Measurements from ENCODE around the gene CCNYL1.

CCNYL1 gene

DNA sequence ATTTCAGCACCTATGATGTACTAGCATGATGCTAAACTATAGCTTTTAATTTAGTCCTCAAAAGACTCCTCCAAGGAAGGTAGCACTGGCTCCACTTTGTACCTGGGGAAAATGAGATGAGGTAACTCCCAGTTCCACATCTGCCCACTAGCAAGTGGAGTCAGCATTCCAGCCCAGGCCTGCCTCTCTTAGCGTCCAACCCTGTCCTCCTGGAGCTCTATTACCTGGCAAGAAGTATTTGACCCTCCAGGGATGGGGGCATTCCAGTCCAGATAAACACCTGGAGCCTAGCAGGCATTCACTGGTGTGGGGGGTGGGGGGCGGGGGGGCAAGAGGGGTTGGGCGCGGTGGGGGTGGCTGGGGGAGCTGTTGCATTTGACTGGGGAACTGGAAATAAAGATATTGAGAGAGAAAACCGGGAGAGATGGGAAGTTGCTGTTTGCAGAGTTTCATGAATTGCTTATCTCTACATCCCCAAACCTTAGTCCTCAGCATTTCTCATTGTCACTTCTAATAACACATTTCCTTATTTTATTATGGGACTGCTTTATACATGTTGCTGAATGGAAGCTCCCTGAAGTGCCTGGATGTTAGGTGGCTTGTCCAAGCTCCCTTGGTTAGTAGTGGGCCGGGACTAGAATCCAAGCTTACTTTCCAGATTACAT, 80.3 kb downstream of the CCNYL1 start:
- H3K9me3 ChIP-seq (ENCODE audit: insufficient read depth, low read length) = no peaks in the 10 kb centered on the region
- H4K20me1 ChIP-seq (ENCODE audit: insufficient read depth, low read length) = no peaks in the 10 kb centered on the region
- H3K4me2 ChIP-seq (ENCODE audit: low read length) = peak overlapping the region; percentile 44; the same call in 1 of the 2 replicates
- H3K27ac ChIP-seq (ENCODE audit: low read length) = no peak overlapping the region
- H3K27me3 ChIP-seq (ENCODE audit: low read depth, low read length) = no peaks in the 10 kb centered on the region
- no peak overlapping the region; the same call in 1 of the 2 replicates for H3K4me3 ChIP-seq (ENCODE audit: low read length)
- no peaks in the 10 kb centered on the region for H3K79me2 ChIP-seq (ENCODE audit: low read length)
- H3K36me3 ChIP-seq (replicated peaks; ENCODE audit: low read depth, low read length) = no peaks in the 10 kb centered on the region
- TF ChIP-seq, protein P1, sequence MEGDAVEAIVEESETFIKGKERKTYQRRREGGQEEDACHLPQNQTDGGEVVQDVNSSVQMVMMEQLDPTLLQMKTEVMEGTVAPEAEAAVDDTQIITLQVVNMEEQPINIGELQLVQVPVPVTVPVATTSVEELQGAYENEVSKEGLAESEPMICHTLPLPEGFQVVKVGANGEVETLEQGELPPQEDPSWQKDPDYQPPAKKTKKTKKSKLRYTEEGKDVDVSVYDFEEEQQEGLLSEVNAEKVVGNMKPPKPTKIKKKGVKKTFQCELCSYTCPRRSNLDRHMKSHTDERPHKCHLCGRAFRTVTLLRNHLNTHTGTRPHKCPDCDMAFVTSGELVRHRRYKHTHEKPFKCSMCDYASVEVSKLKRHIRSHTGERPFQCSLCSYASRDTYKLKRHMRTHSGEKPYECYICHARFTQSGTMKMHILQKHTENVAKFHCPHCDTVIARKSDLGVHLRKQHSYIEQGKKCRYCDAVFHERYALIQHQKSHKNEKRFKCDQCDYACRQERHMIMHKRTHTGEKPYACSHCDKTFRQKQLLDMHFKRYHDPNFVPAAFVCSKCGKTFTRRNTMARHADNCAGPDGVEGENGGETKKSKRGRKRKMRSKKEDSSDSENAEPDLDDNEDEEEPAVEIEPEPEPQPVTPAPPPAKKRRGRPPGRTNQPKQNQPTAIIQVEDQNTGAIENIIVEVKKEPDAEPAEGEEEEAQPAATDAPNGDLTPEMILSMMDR (IDR thresholded peaks at IDR 0.05; ENCODE audit: low read depth, low read length) = no peak
- no peak for TF ChIP-seq EZH2phosphoT487 (IDR thresholded peaks at IDR 0.05; ENCODE audit: low read depth)
- H2AFZ ChIP-seq (ENCODE audit: low read depth, low read length) = no peak overlapping the region
- H3K9ac ChIP-seq (ENCODE audit: low read length) = no peak overlapping the region
- peaks cover 9% of the 10 kb centered on the region for H3K4me1 ChIP-seq (ENCODE audit: low read length)

DNA sequence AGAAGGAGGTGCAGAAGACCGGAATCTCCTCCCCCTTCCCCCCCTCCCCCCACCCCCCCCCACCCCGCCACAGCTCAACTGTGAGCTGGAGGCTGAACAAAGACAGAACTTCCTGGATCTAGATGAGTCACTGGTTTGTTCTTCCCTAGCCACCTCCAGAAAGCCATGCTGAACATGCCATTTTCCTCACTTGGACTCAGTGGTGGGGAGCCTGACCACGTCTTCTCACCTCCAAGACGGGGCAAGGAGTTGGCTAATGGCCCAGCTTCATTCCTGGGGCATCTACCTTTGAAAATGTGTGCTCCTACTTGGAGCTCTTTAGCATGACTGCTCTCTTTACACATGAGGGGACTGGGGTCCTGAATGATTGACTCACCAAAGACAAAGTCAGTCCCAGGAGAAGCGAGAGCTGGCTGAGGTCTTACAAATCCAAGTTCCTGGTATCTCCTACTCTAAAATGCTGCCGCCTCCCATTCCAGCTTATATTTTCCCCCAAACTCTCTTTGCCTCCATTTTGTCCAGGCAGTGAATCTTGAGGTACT, 80.9 kb downstream of the CCNYL1 start:
- Histone ChIP-seq H3K9me3 (ENCODE audit: insufficient read depth, low read length) (no peaks in the 10 kb centered on the region), H3K27me3 (ENCODE audit: low read depth, low read length) (no peaks in the 10 kb centered on the region), H3K79me2 (ENCODE audit: low read length) (no peaks in the 10 kb centered on the region), H2AFZ (ENCODE audit: low read depth, low read length) (peak overlapping the region; percentile 100), H3K9ac (ENCODE audit: low read length) (no peak overlapping the region; the same call in 1 of the 2 replicates), H3K27ac (ENCODE audit: low read length) (no peak overlapping the region), H3K4me2 (ENCODE audit: low read length) (peak overlapping the region; percentile 53), H3K4me1 (ENCODE audit: low read length) (peaks cover 9% of the 10 kb centered on the region), H4K20me1 (ENCODE audit: insufficient read depth, low read length) (no peaks in the 10 kb centered on the region), H3K4me3 (ENCODE audit: low read length) (no peak overlapping the region), H3K36me3 (replicated peaks; ENCODE audit: low read depth, low read length) (no peaks in the 10 kb centered on the region)
- no peak for TF ChIP-seq EZH2phosphoT487 (IDR thresholded peaks at IDR 0.05; ENCODE audit: low read depth)

DNA sequence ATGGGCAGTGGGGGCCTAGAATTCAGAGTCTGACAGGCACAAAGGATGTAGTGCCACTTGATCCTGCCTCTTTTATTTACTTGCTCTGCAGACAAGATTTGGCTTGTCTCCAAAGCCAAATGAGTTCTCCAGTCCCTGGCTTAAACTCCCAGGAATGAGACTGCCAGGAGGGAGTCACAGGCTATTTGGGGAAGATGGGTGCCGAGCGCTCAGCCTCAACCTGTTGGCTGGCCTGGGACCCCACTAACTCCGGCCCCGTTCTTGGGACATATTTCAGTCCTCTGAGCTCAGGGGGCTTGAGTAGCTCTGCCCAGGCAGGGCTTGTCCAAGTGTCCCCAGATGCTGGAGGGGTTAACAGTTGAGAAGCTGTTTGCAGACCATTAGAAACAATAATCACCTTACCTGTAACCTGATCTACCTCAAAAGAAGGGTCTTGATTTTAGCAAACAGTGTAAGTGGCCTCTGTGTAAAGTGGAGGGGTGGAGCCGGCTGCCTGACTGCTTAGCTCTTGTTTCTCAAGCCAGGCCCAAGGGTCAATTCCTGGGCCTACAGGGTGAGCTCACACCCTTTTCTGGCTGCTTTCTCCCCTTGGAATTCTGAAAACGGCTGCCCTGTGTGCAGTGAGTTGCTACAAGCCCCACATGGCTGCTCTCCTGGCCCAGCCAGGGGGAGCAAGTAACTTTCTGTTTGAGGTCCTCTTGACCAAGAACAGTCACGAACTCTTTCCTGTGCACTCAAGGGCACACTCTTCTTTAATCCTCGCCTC, 85.3 kb downstream of the CCNYL1 start:
- no peaks in the 10 kb centered on the region for H3K79me2 ChIP-seq (ENCODE audit: low read length)
- no peak overlapping the region for H3K4me3 ChIP-seq (ENCODE audit: low read length)
- H3K9ac ChIP-seq (ENCODE audit: low read length) = no peak overlapping the region
- H3K36me3 ChIP-seq (replicated peaks; ENCODE audit: low read depth, low read length) = no peaks in the 10 kb centered on the region
- peaks cover 18% of the 10 kb centered on the region for H3K4me1 ChIP-seq (ENCODE audit: low read length)
- no peak overlapping the region for H2AFZ ChIP-seq (ENCODE audit: low read depth, low read length)
- no peaks in the 10 kb centered on the region for H3K9me3 ChIP-seq (ENCODE audit: insufficient read depth, low read length)
- H3K4me2 ChIP-seq (ENCODE audit: low read length) = no peak overlapping the region
- no peaks in the 10 kb centered on the region for H4K20me1 ChIP-seq (ENCODE audit: insufficient read depth, low read length)
- no peak overlapping the region for H3K27ac ChIP-seq (ENCODE audit: low read length)
- TF ChIP-seq, protein P1 (IDR thresholded peaks at IDR 0.05; ENCODE audit: low read depth, low read length) = no peak
- TF ChIP-seq EZH2phosphoT487 (IDR thresholded peaks at IDR 0.05; ENCODE audit: low read depth) = no peak
- no peaks in the 10 kb centered on the region for H3K27me3 ChIP-seq (ENCODE audit: low read depth, low read length)

DNA sequence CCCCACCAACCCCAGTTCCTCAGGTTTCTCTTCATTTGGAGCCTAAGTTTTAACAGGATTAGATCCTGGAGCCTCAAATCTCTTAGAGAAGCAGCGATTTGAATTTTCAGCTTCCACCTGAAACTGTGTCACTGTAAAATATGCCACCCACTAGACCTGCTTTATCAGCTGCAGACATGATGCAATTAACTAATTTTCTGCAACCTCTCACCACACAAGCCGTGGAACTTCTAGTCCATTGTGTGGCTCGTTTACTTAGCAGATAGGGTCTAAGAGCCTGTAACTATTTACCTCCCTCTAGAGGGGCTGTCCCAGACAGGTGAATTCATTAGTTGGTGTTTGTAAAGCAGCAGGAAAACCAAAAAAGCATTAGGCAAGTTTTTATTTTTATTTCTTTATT, 89.8 kb downstream of the CCNYL1 start:
- Histone ChIP-seq H3K9ac (ENCODE audit: low read length) (no peak overlapping the region), H2AFZ (ENCODE audit: low read depth, low read length) (0 out of 2 replicates have a peak overlapping the region, but pooled peaks have one; percentile 11), H3K4me3 (ENCODE audit: low read length) (peak overlapping the region; percentile 22), H3K4me1 (ENCODE audit: low read length) (peaks cover 10% of the 10 kb centered on the region), H3K27ac (ENCODE audit: low read length) (no peak overlapping the region), H3K79me2 (ENCODE audit: low read length) (no peaks in the 10 kb centered on the region), H3K9me3 (ENCODE audit: insufficient read depth, low read length) (no peaks in the 10 kb centered on the region), H4K20me1 (ENCODE audit: insufficient read depth, low read length) (no peaks in the 10 kb centered on the region), H3K4me2 (ENCODE audit: low read length) (peak overlapping the region; percentile 50), H3K27me3 (ENCODE audit: low read depth, low read length) (no peaks in the 10 kb centered on the region), H3K36me3 (replicated peaks; ENCODE audit: low read depth, low read length) (no peaks in the 10 kb centered on the region)
- TF ChIP-seq, protein P1 (IDR thresholded peaks at IDR 0.05; ENCODE audit: low read depth, low read length) = no peak
- no peak for TF ChIP-seq EZH2phosphoT487 (IDR thresholded peaks at IDR 0.05; ENCODE audit: low read depth)

Measured in OCI-LY3 (cell line).